CD14-positive monocyte (primary cell): ENCODE measurements around the gene HSD17B8. TPM values are rescaled to one million over a fixed set of nuclear protein-coding genes. Genes with fewer than 3 reads are reported as not detected.

Source experiments
- DNase-seq, 3 donors: peaks; one replicate each; pipeline ENCODE4 v3.0.0-alpha.2; 2011 to 2022
- H2AFZ ChIP-seq: 2 replicates; pipeline ENCODE4 v1.6.0; 2012; ENCODE audit warnings: mild to moderate bottlenecking, low read depth, low read length, inconsistent platforms; ENCODE audit not compliant: insufficient read depth, poor library complexity, severe bottlenecking
- H3K27ac ChIP-seq, 2 donors: 1 replicate in 1 of 2; 2 replicates in 1 of 2; pipeline ENCODE4 v1.5.1; 2012 to 2013; ENCODE audit warnings: low read length in 2 of 2, control low read depth in 1 of 2, inconsistent platforms in 1 of 2, low read depth in 1 of 2, mild to moderate bottlenecking in 1 of 2
- H3K27me3 ChIP-seq, 2 donors: one replicate each; pipeline versions ENCODE4 v1.6.0 to v1.6.1; 2011 to 2013; ENCODE audit warnings: low read length in 2 of 2; ENCODE audit not compliant: control insufficient read depth in 2 of 2, insufficient read depth in 2 of 2
- H3K36me3 ChIP-seq, 2 donors: replicated peaks in 1 of 2; 1 replicate in 1 of 2; 2 replicates in 1 of 2; pipeline versions ENCODE4 v1.5.1 to v1.6.1; 2012 to 2013; ENCODE audit warnings: low read length in 2 of 2, control low read depth in 1 of 2, inconsistent platforms in 1 of 2, mild to moderate bottlenecking in 1 of 2; ENCODE audit not compliant: insufficient read depth in 2 of 2, control insufficient read depth in 1 of 2
- H3K4me1 ChIP-seq, 2 donors: 1 replicate in 1 of 2; 2 replicates in 1 of 2; pipeline versions ENCODE4 v1.5.1 to v1.6.1; 2012 to 2013; ENCODE audit warnings: low read length in 2 of 2, control low read depth in 1 of 2, inconsistent platforms in 1 of 2, mild to moderate bottlenecking in 1 of 2, moderate library complexity in 1 of 2; ENCODE audit not compliant: insufficient read depth in 2 of 2, control insufficient read depth in 1 of 2
- H3K4me2 ChIP-seq: replicated peaks from 2 replicates; pipeline ENCODE3; 2012; ENCODE audit warnings: low read length, moderate library complexity, mild to moderate bottlenecking; ENCODE audit not compliant: poor library complexity, severe bottlenecking; ENCODE audit errors: extremely low read depth
- H3K4me3 ChIP-seq, 3 experiments: fragments of 200-600 bp in 1 of 3; sonication (generic) in 1 of 3; replicated peaks in 1 of 3; 1 replicate in 2 of 3; 2 replicates in 1 of 3; pipeline ENCODE4 v1.5.1; 2011 to 2013; ENCODE audit warnings: low read length in 3 of 3, mild to moderate bottlenecking in 3 of 3, control low read depth in 2 of 3, low read depth in 2 of 3, inconsistent platforms in 1 of 3, moderate library complexity in 1 of 3
- H3K79me2 ChIP-seq: 2 replicates; pipeline ENCODE4 v1.6.0; 2012; ENCODE audit warnings: mild to moderate bottlenecking, control low read depth, inconsistent platforms, low read length, moderate library complexity; ENCODE audit not compliant: insufficient read depth
- H3K9ac ChIP-seq: 2 replicates; pipeline ENCODE4 v1.6.0; 2017; ENCODE audit warnings: low read length, mild to moderate bottlenecking; ENCODE audit not compliant: insufficient read depth, poor library complexity, severe bottlenecking
- H3K9me3 ChIP-seq, 2 donors: replicated peaks in 1 of 2; 1 replicate in 1 of 2; 2 replicates in 1 of 2; pipeline versions ENCODE4 v1.5.1 to v1.6.1; 2012 to 2013; ENCODE audit warnings: low read length in 2 of 2, control low read depth in 1 of 2; ENCODE audit not compliant: control insufficient read depth in 1 of 2, insufficient read depth in 1 of 2
- H4K20me1 ChIP-seq: 2 replicates; pipeline ENCODE4 v1.6.0; 2012; ENCODE audit warnings: mild to moderate bottlenecking, low read length, control low read depth, moderate library complexity; ENCODE audit not compliant: insufficient read depth
- H3K27ac Mint-ChIP-seq, 7 donors: one replicate each; pipeline ENCODE4 v1.8.0; 2020; ENCODE audit warnings: mild to moderate bottlenecking in 7 of 7, mixed read lengths in 7 of 7, moderate library complexity in 6 of 7, inconsistent platforms in 2 of 7
- H3K27me3 Mint-ChIP-seq, 3 donors: one replicate each; pipeline ENCODE4 v1.8.0; 2021 to 2022; ENCODE audit warnings: low read depth in 3 of 3, mild to moderate bottlenecking in 3 of 3, mixed read lengths in 3 of 3, moderate library complexity in 3 of 3, inconsistent platforms in 1 of 3
- H3K36me3 Mint-ChIP-seq, 2 donors: one replicate each; pipeline ENCODE4 v1.8.0; 2020; ENCODE audit warnings: mixed read lengths in 2 of 2, inconsistent platforms in 1 of 2, mild to moderate bottlenecking in 1 of 2
- H3K4me1 Mint-ChIP-seq: one replicate; pipeline ENCODE4 v1.8.0; 2020; ENCODE audit warnings: mild to moderate bottlenecking, mixed read lengths
- H3K4me3 Mint-ChIP-seq, 2 donors: one replicate each; pipeline ENCODE4 v1.8.0; 2020; ENCODE audit warnings: mild to moderate bottlenecking in 2 of 2, mixed read lengths in 2 of 2, moderate library complexity in 1 of 2
- H3K9me3 Mint-ChIP-seq, 7 donors: one replicate each; pipeline ENCODE4 v1.8.0; 2020 to 2022; ENCODE audit warnings: mixed read lengths in 7 of 7, mild to moderate bottlenecking in 6 of 7, moderate library complexity in 6 of 7, inconsistent platforms in 2 of 7
- CTCF ChIP-seq: fragments of 200-600 bp; IDR thresholded peaks from one replicate; pipeline ENCODE4 v1.8.0; 2022; ENCODE audit warnings: antibody characterized with exemption, mild to moderate bottlenecking
- WGBS: methylation state at CpG from one replicate; pipeline ENCODE4 v1.1.5; 2013; ENCODE audit warnings: missing lambda C conversion rate; ENCODE audit not compliant: insufficient coverage; 5-methylcytosine and 5-hydroxymethylcytosine counted together
- intact Hi-C, 2 donors: fragments of 100-400 bp; cut with micrococcal nuclease; formaldehyde crosslinking; loops; one replicate each; pipeline versions ENCODE4 v1.15.0 to v1.15.1; 2023
- polyA plus RNA-seq, 3 donors: library from polyadenylated mRNA; depleted of rRNA in 1 of 3; unstranded in 2 of 3; stranded (reverse) in 1 of 3; fragments of 300-500 nt in 2 of 3; fragments of >200 nt in 1 of 3; fragmentation: Illumina TruSeq in 2 of 3; gene quantifications; 1 replicate in 2 of 3; 2 replicates in 1 of 3; pipeline ENCODE4 v1.2.3, GENCODE V29; 2012 to 2021

HSD17B8 gene
- polyA plus RNA-seq, 3 donors = 3.8 to 10.6 (median 4.7) TPM

DNA sequence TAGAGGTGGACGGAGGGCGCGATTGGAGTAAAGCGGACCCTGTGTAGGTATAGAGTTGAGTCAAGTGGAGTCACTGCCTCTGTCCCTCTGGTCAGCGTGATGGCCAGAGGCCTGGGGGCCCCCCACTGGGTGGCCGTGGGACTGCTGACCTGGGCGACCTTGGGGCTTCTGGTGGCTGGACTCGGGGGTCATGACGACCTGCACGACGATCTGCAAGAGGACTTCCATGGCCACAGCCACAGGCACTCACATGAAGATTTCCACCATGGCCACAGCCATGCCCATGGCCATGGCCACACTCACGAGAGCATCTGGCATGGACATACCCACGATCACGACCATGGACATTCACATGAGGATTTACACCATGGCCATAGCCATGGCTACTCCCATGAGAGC is 3.3 kb upstream of the HSD17B8 start:
- peaks cover 50% of the 10 kb centered on the region for H3K79me2 ChIP-seq
- H3K27ac ChIP-seq = peak overlapping the region; percentile 94
- H3K4me3 Mint-ChIP-seq = peak overlapping the region; percentile 94 to 96
- peak overlapping the region; percentile 83 to 96 (median 95) for H3K4me3 ChIP-seq
- H3K36me3 ChIP-seq = peaks cover 33 to 35% of the 10 kb centered on the region in 2 donors
- peaks cover 0 to 3% (median 0%) of the 10 kb centered on the region in 7 donors for H3K9me3 Mint-ChIP-seq
- 3% methylated on average over 12 of the region's 14 CpGs for WGBS
- DNase-seq = peak in 1 of 3 donors; percentile 27
- H3K4me1 Mint-ChIP-seq = peaks cover 63% of the 10 kb centered on the region
- peaks cover 0 to 9% (median 2%) of the 10 kb centered on the region in 3 donors for H3K27me3 Mint-ChIP-seq
- intact Hi-C loops = loop anchor here (2.0 to 10.0 kb wide), 4 partner anchors 48 to 214 kb away; partner anchors contain the start of genes RGL2 (in 2 of the 2), CUTA (in 1 of the 2) and PHF1 (in 1 of the 2)
- peaks cover 40 to 53% of the 10 kb centered on the region in 2 donors for H3K4me1 ChIP-seq
- peak overlapping the region; percentile 96 for H2AFZ ChIP-seq
- H3K27me3 ChIP-seq = no peaks in the 10 kb centered on the region
- H3K4me2 ChIP-seq = peak overlapping the region; percentile 93
- peak overlapping the region; percentile 94 for H3K9ac ChIP-seq
- H4K20me1 ChIP-seq = peaks cover 48% of the 10 kb centered on the region
- H3K27ac Mint-ChIP-seq = peak overlapping the region; percentile 95 to 99 (median 97)
- TF ChIP-seq CTCF = no peak
- no peaks in the 10 kb centered on the region for H3K9me3 ChIP-seq
- peaks cover 38 to 45% of the 10 kb centered on the region in 2 donors for H3K36me3 Mint-ChIP-seq

GRCh38 chr6:33201935-33202334 is 2.5 kb upstream of the HSD17B8 start:
- Histone ChIP-seq H3K4me2 (peak overlapping the region; percentile 93), H3K4me1 (peaks cover 40 to 54% of the 10 kb centered on the region in 2 donors), H3K9me3 (no peaks in the 10 kb centered on the region), H3K4me3 (peak overlapping the region in 1 of 3 experiments; percentile 95), H3K27me3 (no peaks in the 10 kb centered on the region), H3K79me2 (peaks cover 50% of the 10 kb centered on the region), H3K36me3 (peaks cover 26 to 27% of the 10 kb centered on the region in 2 donors), H3K9ac (no peak overlapping the region), H4K20me1 (peaks cover 41% of the 10 kb centered on the region), H3K27ac (peak overlapping the region in 1 of 2 donors; percentile 94), H2AFZ (no peak overlapping the region)
- TF ChIP-seq CTCF = no peak
- intact Hi-C loops = loop anchor here (2.0 to 10.0 kb wide), 4 partner anchors 47 to 213 kb away; partner anchors contain the start of genes RGL2 (in 2 of the 2), CUTA (in 1 of the 2) and PHF1 (in 1 of the 2)
- H3K4me1 Mint-ChIP-seq = peaks cover 64% of the 10 kb centered on the region
- peak overlapping the region in 3 of 7 donors; percentile 63 to 96 (median 82) for H3K27ac Mint-ChIP-seq
- peaks cover 0 to 3% (median 0%) of the 10 kb centered on the region in 7 donors for H3K9me3 Mint-ChIP-seq
- no peak for DNase-seq
- peaks cover 0 to 10% (median 9%) of the 10 kb centered on the region in 3 donors for H3K27me3 Mint-ChIP-seq
- peak overlapping the region; percentile 94 to 96 for H3K4me3 Mint-ChIP-seq
- peaks cover 31 to 37% of the 10 kb centered on the region in 2 donors for H3K36me3 Mint-ChIP-seq
- no CpG with 5 or more reads among the region's 6 CpGs for WGBS
